Activated CD8-positive, alpha-beta T cell treated with anti-CD3 and anti-CD28 coated beads for 36 hours (primary cell): ENCODE results near the gene UBE2O. TPM values are rescaled to one million over a fixed set of nuclear protein-coding genes. Genes with fewer than 3 reads are reported as not detected.

ENCODE experiments used
- ATAC-seq: fragments of 200-7000 bp; cut with Tn5 transposase; one replicate; pipeline ENCODE4 v1.10.0; 2021; ENCODE audit warnings: mild to moderate bottlenecking, moderate library complexity
- CTCF ChIA-PET: fragments of 350-600 bp; sonication (Branson Sonifier 250); formaldehyde crosslinking; loops from one replicate; lab custom pipeline; 2021; ENCODE audit warnings: antibody characterized with exemption; lab: Charles Lee
- POLR2A ChIA-PET: fragments of 350-600 bp; sonication (Branson Sonifier 250); formaldehyde crosslinking; loops from one replicate; lab custom pipeline; 2021; ENCODE audit warnings: antibody characterized with exemption; lab: Charles Lee
- DNase-seq: peaks from one replicate; pipeline ENCODE4 v3.0.0-alpha.2; 2020
- H3K27ac Mint-ChIP-seq: one replicate; pipeline ENCODE4 v1.8.0; 2021; ENCODE audit warnings: mild to moderate bottlenecking, mixed read lengths
- H3K27me3 Mint-ChIP-seq: one replicate; pipeline ENCODE4 v1.8.0; 2021; ENCODE audit warnings: mixed read lengths
- H3K36me3 Mint-ChIP-seq: one replicate; pipeline ENCODE4 v1.8.0; 2021; ENCODE audit warnings: low read depth, mixed read lengths
- H3K4me1 Mint-ChIP-seq: one replicate; pipeline ENCODE4 v1.8.0; 2021; ENCODE audit warnings: low read depth, mixed read lengths
- H3K4me3 Mint-ChIP-seq: one replicate; pipeline ENCODE4 v1.8.0; 2021; ENCODE audit warnings: mild to moderate bottlenecking, moderate library complexity, mixed read lengths
- H3K9me3 Mint-ChIP-seq: one replicate; pipeline ENCODE4 v1.8.0; 2021; ENCODE audit warnings: mixed read lengths
- CTCF ChIP-seq: fragments of 200-600 bp; IDR thresholded peaks from one replicate; pipeline ENCODE4 v1.8.0; 2022; ENCODE audit warnings: antibody characterized with exemption, mild to moderate bottlenecking
- intact Hi-C: fragments of 100-400 bp; cut with micrococcal nuclease; formaldehyde crosslinking; loops from one replicate; pipeline ENCODE4 v1.10.0; 2022
- total RNA-seq, 2 experiments: library from RNA; stranded (reverse); gene quantifications; one replicate each; pipeline ENCODE4 v1.2.3, GENCODE V29; 2021

Gene UBE2O
- total RNA-seq, 2 experiments from 2014 or later, result 36.8 to 39.5 TPM

GRCh38 chr17:76345377-76345974 lies 107.5 kb downstream of the UBE2O start:
- Mint-ChIP-seq H3K36me3 (peaks cover 22% of the 10 kb centered on the region), H3K27ac (no peak overlapping the region), H3K4me3 (no peak overlapping the region), H3K9me3 (no peaks in the 10 kb centered on the region), H3K27me3 (no peaks in the 10 kb centered on the region), H3K4me1 (no peaks in the 10 kb centered on the region)
- POLR2A ChIA-PET, result no interaction called here
- DNase-seq (no peak), ATAC-seq (no peak)
- CTCF ChIA-PET, result interaction anchor here (1.3 to 1.5 kb wide), 2 partner anchors 52 to 63 kb away, joined by 4 read pairs; no protein-coding TSS in a partner anchor
- intact Hi-C loops, result no loop called here
- no peak for TF ChIP-seq CTCF

- intact Hi-C loops, result no loop called here
- peaks cover 25% of the 10 kb centered on the region for H3K36me3 Mint-ChIP-seq
- H3K4me3 Mint-ChIP-seq, result no peak overlapping the region
These were observed 109.8 kb downstream of the UBE2O start for GRCh38 chr17:76343106-76343505.

GRCh38 chr17:76341301-76341700 lies 111.7 kb downstream of the UBE2O start:
- no peak for TF ChIP-seq CTCF
- Mint-ChIP-seq H3K27me3 (no peaks in the 10 kb centered on the region), H3K9me3 (no peaks in the 10 kb centered on the region), H3K4me3 (no peak overlapping the region), H3K27ac (no peak overlapping the region), H3K4me1 (peaks cover 3% of the 10 kb centered on the region), H3K36me3 (peaks cover 18% of the 10 kb centered on the region)
- intact Hi-C loops, result no loop called here
- DNase-seq, result no peak
- CTCF ChIA-PET, result no interaction called here
- ATAC-seq, result no peak
- POLR2A ChIA-PET, result no interaction called here

More at GRCh38 chr17:76343106-76343505, 109.8 kb downstream of the UBE2O start:
- ATAC-seq (no peak), DNase-seq (no peak)
- CTCF ChIA-PET, result no interaction called here
- H3K4me1 Mint-ChIP-seq, result no peaks in the 10 kb centered on the region
- H3K9me3 Mint-ChIP-seq, result no peaks in the 10 kb centered on the region
- no peak overlapping the region for H3K27ac Mint-ChIP-seq
- TF ChIP-seq CTCF, result no peak
- H3K27me3 Mint-ChIP-seq, result no peaks in the 10 kb centered on the region
- POLR2A ChIA-PET, result interaction anchor here (0.6 kb wide), 1 partner anchor 110 kb away, joined by 3 read pairs; the partner anchor contains the start of gene UBE2O

Other genes with a start within 250 kb of the UBE2O start
- 10 to 100 TPM; 37.2 to 44.5 TPM for gene RNF157, start 212.7 kb downstream of the UBE2O start, total RNA-seq
- 100 to 1,000 TPM; 267 to 270 TPM for gene UBALD2, start 187.8 kb downstream of the UBE2O start, total RNA-seq
- under 1 TPM; 0.49 to 0.52 TPM for gene QRICH2, start 144.9 kb downstream of the UBE2O start, total RNA-seq
- gene PRPSAP1, start 99.2 kb downstream of the UBE2O start, total RNA-seq, result 10 to 100 TPM; 28.1 to 29.9 TPM
- gene SPHK1, start 68.5 kb downstream of the UBE2O start, total RNA-seq, result 10 to 100 TPM; 15.7 to 17.7 TPM
- gene AANAT, start 14.5 kb upstream of the UBE2O start, total RNA-seq, result under 1 TPM in 1 of 2 experiments, not detected in 1; 0.34 TPM
- gene RHBDF2, start 48.3 kb upstream of the UBE2O start, total RNA-seq, result 10 to 100 TPM; 19.9 to 20.4 TPM
- under 1 TPM in 1 of 2 experiments, not detected in 1; 0.23 TPM for gene CYGB, start 84.6 kb upstream of the UBE2O start, total RNA-seq
- gene PRCD, start 86.9 kb upstream of the UBE2O start, total RNA-seq, result not detected
- gene ST6GALNAC2, start 132.7 kb upstream of the UBE2O start, total RNA-seq, result not detected
- gene ST6GALNAC1, start 190.6 kb upstream of the UBE2O start, total RNA-seq, result not detected